ENCODE results near the gene KCNK6. TPM values are rescaled to one million over a fixed set of nuclear protein-coding genes. Genes with fewer than 3 reads are reported as not detected.

KCNK6 gene
- total and polyA plus RNA-seq, 10 of the 15 experiments (the other 5 are each of a cell fraction or from before 2014, with no cell fraction given), result 0.04 to 1.4 (median 1.1) TPM

- no peak for TF ChIP-seq MLLT1 (IDR thresholded peaks at IDR 0.05)
- no peak for TF ChIP-seq ZNF622 (IDR thresholded peaks at IDR 0.05)
- TF ChIP-seq CUX1 (IDR thresholded peaks at IDR 0.05; ENCODE audit: insufficient replicate concordance, low read depth, low read length), result no peak
- TF ChIP-seq SREBF1 (IDR thresholded peaks at IDR 0.05; ENCODE audit: low read length), result no peak
- no peak for TF ChIP-seq USF1 (IDR thresholded peaks at IDR 0.05; ENCODE audit: borderline replicate concordance, extremely low read length, insufficient read depth, low read depth, low read length)
- TF ChIP-seq, protein P1, sequence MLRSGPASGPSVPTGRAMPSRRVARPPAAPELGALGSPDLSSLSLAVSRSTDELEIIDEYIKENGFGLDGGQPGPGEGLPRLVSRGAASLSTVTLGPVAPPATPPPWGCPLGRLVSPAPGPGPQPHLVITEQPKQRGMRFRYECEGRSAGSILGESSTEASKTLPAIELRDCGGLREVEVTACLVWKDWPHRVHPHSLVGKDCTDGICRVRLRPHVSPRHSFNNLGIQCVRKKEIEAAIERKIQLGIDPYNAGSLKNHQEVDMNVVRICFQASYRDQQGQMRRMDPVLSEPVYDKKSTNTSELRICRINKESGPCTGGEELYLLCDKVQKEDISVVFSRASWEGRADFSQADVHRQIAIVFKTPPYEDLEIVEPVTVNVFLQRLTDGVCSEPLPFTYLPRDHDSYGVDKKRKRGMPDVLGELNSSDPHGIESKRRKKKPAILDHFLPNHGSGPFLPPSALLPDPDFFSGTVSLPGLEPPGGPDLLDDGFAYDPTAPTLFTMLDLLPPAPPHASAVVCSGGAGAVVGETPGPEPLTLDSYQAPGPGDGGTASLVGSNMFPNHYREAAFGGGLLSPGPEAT (IDR thresholded peaks at IDR 0.05; ENCODE audit: low read depth), result no peak
- TF ChIP-seq NR2C2 (IDR thresholded peaks at IDR 0.05; ENCODE audit: borderline replicate concordance, control insufficient read depth, insufficient read length, low read depth), result no peak
- TF ChIP-seq SMAD1 (IDR thresholded peaks at IDR 0.05; ENCODE audit: low read depth, partially characterized antibody), result no peak
- no peak for TF ChIP-seq MTA2 (IDR thresholded peaks at IDR 0.05; ENCODE audit: low read depth)
Observed at GRCh38 chr19:38359242-38360021, 39.8 kb downstream of the KCNK6 start (continued).
